ENCODE results near the gene HDLBP. TPM values are rescaled to one million over a fixed set of nuclear protein-coding genes. Genes with fewer than 3 reads are reported as not detected.
A peak's percentile ranks its signal among the peaks of the same experiment; 100 is the strongest.

HDLBP gene
- total and polyA plus RNA-seq, 2 of the 4 experiments (the other 2 are of a cell fraction) = 648 to 1,165 TPM

GRCh38 chr2:241241669-241242068 lies 73.8 kb downstream of the HDLBP start:
- no peak overlapping the region for H3K27ac ChIP-seq (ENCODE audit: insufficient read depth, low read length)
- no peak overlapping the region for H3K4me2 ChIP-seq (ENCODE audit: low read depth, low read length)
- H2BK5ac ChIP-seq (ENCODE audit: low read depth, low read length, poor library complexity, severe bottlenecking) = no peak overlapping the region
- in situ Hi-C loops (cut with MboI; ENCODE audit: low sequenced_read_pairs) (no loop called here), dilution Hi-C loops (cut with HindIII; ENCODE audit: low sequenced_read_pairs, unreplicated experiment) (no loop called here), intact Hi-C loops (cut with micrococcal nuclease) (no loop called here)
- H3K14ac ChIP-seq (replicated peaks; ENCODE audit: low read depth, low read length) = no peak overlapping the region
- no TSS peak for BruUV-seq (replicated peaks)
- no peak overlapping the region for H3K56ac ChIP-seq (ENCODE audit: extremely low read depth, insufficient read depth, low read length)
- no peak overlapping the region for H2AK5ac ChIP-seq (ENCODE audit: low read depth, low read length)
- no peak overlapping the region for H2AK9ac ChIP-seq (replicated peaks; ENCODE audit: low read depth, low read length, poor library complexity)
- H3K36me3 ChIP-seq (ENCODE audit: control insufficient read depth, insufficient read depth, low read length) = peaks cover 81% of the 10 kb centered on the region
- H3K4me3 ChIP-seq (ENCODE audit: insufficient read depth, low read depth, low read length) = no peak overlapping the region
- H3K18ac ChIP-seq (ENCODE audit: low read depth, low read length) = no peak overlapping the region
- peaks cover 9% of the 10 kb centered on the region; the same call in 1 of the 2 replicates for H3K9me1 ChIP-seq (ENCODE audit: insufficient read depth, low read length)
- ATAC-seq (ENCODE audit: low read depth) (no peak), DNase-seq (no peak)
- ChIA-PET POLR2A (ENCODE audit: unreplicated experiment) (interaction anchor here (0.6 kb wide), 1 partner anchor 396 kb away, joined by 3 read pairs; the partner anchor contains the start of gene ATG4B), CTCF (no interaction called here)
- H4K8ac ChIP-seq (ENCODE audit: low read depth in 2 of 2, low read length in 2 of 2) = no peak overlapping the region
- H2AFZ ChIP-seq (replicated peaks; ENCODE audit: low read length, poor library complexity) = no peak overlapping the region
- H4K5ac ChIP-seq (ENCODE audit: low read depth, low read length) = no peak overlapping the region
- no peaks in the 10 kb centered on the region for H3K9me3 ChIP-seq (ENCODE audit: control insufficient read depth, insufficient read depth, low read length)
- no peak overlapping the region for H3K23ac ChIP-seq (ENCODE audit: low read depth, low read length)
- no peak overlapping the region for H2BK15ac ChIP-seq (ENCODE audit: low read depth, low read length)
- peaks cover 74% of the 10 kb centered on the region for H4K20me1 ChIP-seq (ENCODE audit: insufficient read depth, low read length)
- no peak overlapping the region for H4K91ac ChIP-seq (ENCODE audit: insufficient read depth, low read depth, low read length)
- H3K79me1 ChIP-seq (ENCODE audit: low read depth in 1 of 2, low read length in 2 of 2) = peaks cover 38 to 72% of the 10 kb centered on the region in 2 experiments
- peak; percentile 93 for TF ChIP-seq MAFK (IDR thresholded peaks at IDR 0.05; ENCODE audit: low read depth, low read length)
- TF ChIP-seq ELK1 (IDR thresholded peaks at IDR 0.05; ENCODE audit: borderline replicate concordance, low read depth, low read length) = no peak
- peaks cover 1% of the 10 kb centered on the region; the same call in 1 of the 2 replicates for H3K4me1 ChIP-seq (ENCODE audit: control insufficient read depth, insufficient read depth, low read length)
- H3K27me3 ChIP-seq (ENCODE audit: control insufficient read depth, insufficient read depth, low read length) = no peaks in the 10 kb centered on the region
- no peak overlapping the region for H2BK120ac ChIP-seq (ENCODE audit: low read depth, low read length)
- H3K4ac ChIP-seq (ENCODE audit: low read depth, low read length) = no peak overlapping the region
- H2BK20ac ChIP-seq (ENCODE audit: low read depth, low read length) = no peak overlapping the region
- WGBS, 2 experiments (ENCODE audit: extremely low coverage in 2 of 2, insufficient read length in 1 of 2) = 90% methylated on average over 2 of the region's 4 CpGs; no CpG with 5 or more reads in 1 of the 2 experiments
- no peak overlapping the region for H3K9ac ChIP-seq (ENCODE audit: low read depth, low read length)
